RWPE1 (cell line): ENCODE results near the gene ZNF683.

Experiments used
- CTCF ChIA-PET: fragments of 350-600 bp; sonication (Branson Sonifier 250); formaldehyde crosslinking; extraction: SDS; loops from one replicate; lab custom pipeline; 2021; lab: Yijun Ruan, JAX
- POLR2A ChIA-PET: fragments of 400-600 bp; formaldehyde crosslinking; extraction: SDS; loops from one replicate; lab custom pipeline; 2020; ENCODE audit warnings: antibody characterized with exemption; ENCODE audit not compliant: low non-redundant PET; lab: Yijun Ruan, JAX
- DNase-seq: peaks from one replicate; pipeline ENCODE4 v3.0.0; 2012; ENCODE audit warnings: low spot score
- H3K27ac ChIP-seq: fragments of 450-650 bp; 2 replicates; pipeline ENCODE4 v1.5.1; 2017
- TF ChIP-seq, protein P1 (sequence below): fragments of 450-650 bp; conservative IDR thresholded peaks from 2 replicates; pipeline ENCODE4 v1.5.1; 2017; ENCODE audit warnings: low read depth, mild to moderate bottlenecking

The ZNF683 gene

GRCh38 chr1:26351590-26352337 lies 20.8 kb downstream of the ZNF683 start:
- peak; percentile 79 for DNase-seq
- CTCF ChIA-PET = no interaction called here
- peak overlapping the region; percentile 53 for H3K27ac ChIP-seq
- TF ChIP-seq, protein P1, sequence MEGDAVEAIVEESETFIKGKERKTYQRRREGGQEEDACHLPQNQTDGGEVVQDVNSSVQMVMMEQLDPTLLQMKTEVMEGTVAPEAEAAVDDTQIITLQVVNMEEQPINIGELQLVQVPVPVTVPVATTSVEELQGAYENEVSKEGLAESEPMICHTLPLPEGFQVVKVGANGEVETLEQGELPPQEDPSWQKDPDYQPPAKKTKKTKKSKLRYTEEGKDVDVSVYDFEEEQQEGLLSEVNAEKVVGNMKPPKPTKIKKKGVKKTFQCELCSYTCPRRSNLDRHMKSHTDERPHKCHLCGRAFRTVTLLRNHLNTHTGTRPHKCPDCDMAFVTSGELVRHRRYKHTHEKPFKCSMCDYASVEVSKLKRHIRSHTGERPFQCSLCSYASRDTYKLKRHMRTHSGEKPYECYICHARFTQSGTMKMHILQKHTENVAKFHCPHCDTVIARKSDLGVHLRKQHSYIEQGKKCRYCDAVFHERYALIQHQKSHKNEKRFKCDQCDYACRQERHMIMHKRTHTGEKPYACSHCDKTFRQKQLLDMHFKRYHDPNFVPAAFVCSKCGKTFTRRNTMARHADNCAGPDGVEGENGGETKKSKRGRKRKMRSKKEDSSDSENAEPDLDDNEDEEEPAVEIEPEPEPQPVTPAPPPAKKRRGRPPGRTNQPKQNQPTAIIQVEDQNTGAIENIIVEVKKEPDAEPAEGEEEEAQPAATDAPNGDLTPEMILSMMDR = no peak
- POLR2A ChIA-PET = no interaction called here

DNA sequence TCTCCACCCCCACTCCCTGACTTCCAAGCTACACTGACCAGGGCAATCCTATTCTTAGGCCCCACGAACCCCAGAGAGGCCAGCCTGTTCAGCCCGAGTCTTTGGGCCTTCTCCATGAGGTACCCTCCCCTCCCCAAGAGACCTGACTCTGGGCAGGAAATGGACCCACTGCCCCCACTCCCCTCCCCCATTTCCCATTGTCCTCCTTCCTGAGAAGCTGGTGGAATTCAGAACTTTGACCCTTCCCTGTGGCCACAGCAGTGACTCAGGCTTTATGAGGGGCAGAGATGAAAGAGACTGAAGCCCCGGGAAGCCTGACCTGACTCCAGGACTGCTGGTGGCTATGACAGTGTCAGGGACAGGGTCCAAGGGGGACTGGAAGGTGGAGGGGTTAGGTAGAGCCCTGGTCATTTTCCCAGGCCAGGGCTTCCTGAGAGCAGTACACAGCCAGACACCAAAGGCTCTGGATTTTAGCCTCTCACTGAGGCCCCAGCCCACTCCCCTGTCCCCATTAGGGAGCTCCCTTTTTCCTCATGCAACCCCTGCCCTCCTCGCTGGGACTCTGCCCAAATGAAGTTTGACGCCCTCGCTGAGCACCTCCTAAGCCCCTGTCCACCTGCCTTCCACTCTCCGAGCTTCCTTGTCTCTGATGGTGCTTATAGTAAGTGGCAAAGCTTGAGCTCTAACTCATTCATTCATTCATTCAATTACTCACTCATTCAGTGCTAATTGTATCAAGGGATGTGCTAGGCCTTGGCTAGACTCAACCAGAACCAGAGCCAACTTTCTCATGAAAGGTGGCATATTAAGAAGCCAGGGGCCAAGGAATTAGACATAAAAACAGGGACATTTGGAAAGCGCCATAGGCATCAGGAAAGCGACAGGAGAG lies 21.6 kb downstream of the ZNF683 start:
- no peak for DNase-seq
- TF ChIP-seq, protein P1 = no peak
- ChIA-PET POLR2A (no interaction called here), CTCF (interaction anchor here (0.6 to 2.0 kb wide), 5 partner anchors 9 to 70 kb away, joined by 3 to 9 read pairs (median 4); no protein-coding TSS in a partner anchor)
- H3K27ac ChIP-seq = peak overlapping the region; percentile 53

DNA sequence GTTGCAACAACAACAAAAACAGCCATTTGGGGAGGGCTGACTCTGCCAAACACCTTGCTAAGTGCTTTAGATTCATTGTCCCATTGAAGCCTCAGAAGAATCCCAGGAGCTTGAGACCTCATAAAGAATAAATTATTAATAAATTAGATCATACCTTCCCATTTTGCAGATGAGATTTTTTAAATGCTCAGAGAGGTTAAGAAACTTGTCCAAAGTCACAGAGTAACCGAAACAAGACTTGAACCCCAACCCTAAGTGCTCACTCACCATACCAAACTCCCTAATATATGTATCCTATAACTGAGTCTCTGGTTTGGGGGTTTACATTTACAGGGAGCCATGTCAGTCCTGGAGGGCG lies 22.2 kb downstream of the ZNF683 start:
- TF ChIP-seq, protein P1 = no peak
- no peak overlapping the region for H3K27ac ChIP-seq
- POLR2A ChIA-PET = no interaction called here
- DNase-seq = no peak
- CTCF ChIA-PET = interaction anchor here (0.6 to 2.0 kb wide), 2 partner anchors 8 to 14 kb away, joined by 5 to 9 read pairs; no protein-coding TSS in a partner anchor

- DNase-seq = no peak
- H3K27ac ChIP-seq = peak overlapping the region; percentile 42
- TF ChIP-seq, protein P1 = no peak
- CTCF ChIA-PET = interaction anchor here (0.6 to 2.0 kb wide), 4 partner anchors 8 to 330 kb away, joined by 4 to 9 read pairs (median 5); no protein-coding TSS in a partner anchor
- POLR2A ChIA-PET = no interaction called here
Observed at GRCh38 chr1:26349877-26350244, 22.7 kb downstream of the ZNF683 start.

GRCh38 chr1:26349188-26349876 lies 23.2 kb downstream of the ZNF683 start:
- peak; percentile 67 for DNase-seq
- TF ChIP-seq, protein P1 = no peak
- peak overlapping the region; percentile 42 for H3K27ac ChIP-seq
- POLR2A ChIA-PET = no interaction called here
- CTCF ChIA-PET = interaction anchor here (0.6 to 2.0 kb wide), 5 partner anchors 11 to 329 kb away, joined by 3 to 9 read pairs (median 4); partner anchors contain the start of gene CEP85
